Measurements from ENCODE around the gene ZNF248. TPM values are rescaled to one million over a fixed set of nuclear protein-coding genes. Genes with fewer than 3 reads are reported as not detected.

ZNF248 gene
- total RNA-seq, 1 donor: 7.6 TPM

GRCh38 chr10:37854626-37855025 lies 2.8 kb downstream of the ZNF248 start:
- Histone ChIP-seq H3K36me3 (ENCODE audit: insufficient read depth, low read length) (no peaks in the 10 kb centered on the region), H3K9me3 (ENCODE audit: low read depth, low read length) (no peaks in the 10 kb centered on the region), H3K27me3 (ENCODE audit: insufficient read depth, low read length) (no peaks in the 10 kb centered on the region), H2AFZ (ENCODE audit: low read length) (no peak overlapping the region), H3K4me3 (ENCODE audit: insufficient read depth, low read length) (no peak overlapping the region), H3K27ac (ENCODE audit: low read depth, low read length) (no peak overlapping the region), H3K4me1 (ENCODE audit: insufficient read depth, low read length) (peaks cover 16% of the 10 kb centered on the region), H3K79me2 (ENCODE audit: insufficient read depth, low read length) (peaks cover 23% of the 10 kb centered on the region), H3K4me2 (ENCODE audit: insufficient read depth, low read length) (no peak overlapping the region), H4K20me1 (ENCODE audit: insufficient read depth, low read length) (no peaks in the 10 kb centered on the region)
- no peak for DNase-seq (ENCODE audit: insufficient read length, low spot score, missing footprints)
- no peak for TF ChIP-seq CTCF (IDR thresholded peaks at IDR 0.05; ENCODE audit: extremely low read depth, low read depth, low read length)

- H3K4me1 ChIP-seq (ENCODE audit: insufficient read depth, low read length): no peaks in the 10 kb centered on the region
- H3K4me3 ChIP-seq (ENCODE audit: insufficient read depth, low read length): no peak overlapping the region
Measured at GRCh38 chr10:37844644-37845043, 12.8 kb downstream of the ZNF248 start.

GRCh38 chr10:37839243-37839642 lies 18.2 kb downstream of the ZNF248 start:
- Histone ChIP-seq H2AFZ (ENCODE audit: low read length) (no peak overlapping the region), H3K36me3 (ENCODE audit: insufficient read depth, low read length) (peaks cover 17% of the 10 kb centered on the region), H3K27me3 (ENCODE audit: insufficient read depth, low read length) (no peaks in the 10 kb centered on the region), H4K20me1 (ENCODE audit: insufficient read depth, low read length) (no peaks in the 10 kb centered on the region), H3K9me3 (ENCODE audit: low read depth, low read length) (peaks cover 2% of the 10 kb centered on the region), H3K4me1 (ENCODE audit: insufficient read depth, low read length) (no peaks in the 10 kb centered on the region), H3K27ac (ENCODE audit: low read depth, low read length) (no peak overlapping the region), H3K4me2 (ENCODE audit: insufficient read depth, low read length) (no peak overlapping the region), H3K4me3 (ENCODE audit: insufficient read depth, low read length) (no peak overlapping the region), H3K79me2 (ENCODE audit: insufficient read depth, low read length) (peaks cover 6% of the 10 kb centered on the region)
- TF ChIP-seq CTCF (IDR thresholded peaks at IDR 0.05; ENCODE audit: extremely low read depth, low read depth, low read length): no peak
- DNase-seq (ENCODE audit: insufficient read length, low spot score, missing footprints): no peak

More at GRCh38 chr10:37844644-37845043, 12.8 kb downstream of the ZNF248 start:
- H3K79me2 ChIP-seq (ENCODE audit: insufficient read depth, low read length): peaks cover 5% of the 10 kb centered on the region
- no peak overlapping the region for H3K27ac ChIP-seq (ENCODE audit: low read depth, low read length)
- H3K36me3 ChIP-seq (ENCODE audit: insufficient read depth, low read length): no peaks in the 10 kb centered on the region
- no peaks in the 10 kb centered on the region for H3K9me3 ChIP-seq (ENCODE audit: low read depth, low read length)
- H4K20me1 ChIP-seq (ENCODE audit: insufficient read depth, low read length): no peaks in the 10 kb centered on the region
- no peak overlapping the region for H2AFZ ChIP-seq (ENCODE audit: low read length)
- H3K27me3 ChIP-seq (ENCODE audit: insufficient read depth, low read length): no peaks in the 10 kb centered on the region
- TF ChIP-seq CTCF (IDR thresholded peaks at IDR 0.05; ENCODE audit: extremely low read depth, low read depth, low read length): no peak
- no peak for DNase-seq (ENCODE audit: insufficient read length, low spot score, missing footprints)
- H3K4me2 ChIP-seq (ENCODE audit: insufficient read depth, low read length): no peak overlapping the region

GRCh38 chr10:37831495-37832333 lies 25.7 kb downstream of the ZNF248 start:
- H3K27ac ChIP-seq (ENCODE audit: low read depth, low read length): no peak overlapping the region
- no peak for TF ChIP-seq CTCF (IDR thresholded peaks at IDR 0.05; ENCODE audit: extremely low read depth, low read depth, low read length)
- no peak overlapping the region for H2AFZ ChIP-seq (ENCODE audit: low read length)
- no peaks in the 10 kb centered on the region for H3K79me2 ChIP-seq (ENCODE audit: insufficient read depth, low read length)
- H3K27me3 ChIP-seq (ENCODE audit: insufficient read depth, low read length): no peaks in the 10 kb centered on the region
- peaks cover 39% of the 10 kb centered on the region for H3K9me3 ChIP-seq (ENCODE audit: low read depth, low read length)
- H3K4me3 ChIP-seq (ENCODE audit: insufficient read depth, low read length): no peak overlapping the region
- no peak overlapping the region for H3K4me2 ChIP-seq (ENCODE audit: insufficient read depth, low read length)
- H3K36me3 ChIP-seq (ENCODE audit: insufficient read depth, low read length): peaks cover 49% of the 10 kb centered on the region
- DNase-seq (ENCODE audit: insufficient read length, low spot score, missing footprints): no peak
- no peaks in the 10 kb centered on the region for H4K20me1 ChIP-seq (ENCODE audit: insufficient read depth, low read length)
- no peaks in the 10 kb centered on the region for H3K4me1 ChIP-seq (ENCODE audit: insufficient read depth, low read length)

Measured in osteoblast (primary cell).